KMS-11 (cell line): ENCODE results near the gene FTHL17.

Source experiments
- H2AFZ ChIP-seq: fragments of 200-600 bp; sonication (generic); 2 replicates; pipeline ENCODE4 v1.6.1; 2016; ENCODE audit warnings: antibody characterized with exemption, mixed run types, low read depth
- H3K27ac ChIP-seq: fragments of 200-600 bp; sonication (generic); 2 replicates; pipeline ENCODE4 v1.6.1; 2016; ENCODE audit warnings: mild to moderate bottlenecking, mixed run types
- H3K27me3 ChIP-seq: fragments of 200-600 bp; sonication (generic); 2 replicates; pipeline ENCODE4 v1.6.1; 2017; ENCODE audit warnings: mild to moderate bottlenecking, low read depth, mixed run types, moderate library complexity; ENCODE audit not compliant: insufficient read depth
- H3K36me3 ChIP-seq: fragments of 200-600 bp; sonication (generic); 2 replicates; pipeline ENCODE4 v1.6.1; 2017; ENCODE audit warnings: mild to moderate bottlenecking, mixed run types; ENCODE audit not compliant: insufficient read depth
- H3K4me1 ChIP-seq: fragments of 200-600 bp; sonication (generic); 2 replicates; pipeline ENCODE4 v1.6.1; 2016; ENCODE audit warnings: mild to moderate bottlenecking, low read depth, mixed run types; ENCODE audit not compliant: poor library complexity, severe bottlenecking
- H3K4me2 ChIP-seq: fragments of 200-600 bp; sonication (generic); 2 replicates; pipeline ENCODE4 v1.7.0; 2016; ENCODE audit warnings: mild to moderate bottlenecking, mixed run types
- H3K4me3 ChIP-seq: fragments of 200-600 bp; sonication (generic); IDR thresholded peaks from 2 replicates; pipeline ENCODE4 v1.6.1; 2017; ENCODE audit warnings: low read depth, low read length, mixed read lengths; ENCODE audit not compliant: insufficient read depth
- H3K79me2 ChIP-seq: fragments of 200-600 bp; sonication (generic); 2 replicates; pipeline ENCODE4 v1.6.1; 2016; ENCODE audit warnings: low read depth, mixed run types; ENCODE audit not compliant: insufficient read depth
- H3K9ac ChIP-seq: fragments of 200-600 bp; sonication (generic); 2 replicates; pipeline ENCODE4 v1.6.1; 2016; ENCODE audit warnings: mild to moderate bottlenecking, mixed run types
- H4K20me1 ChIP-seq: fragments of 200-600 bp; sonication (generic); 2 replicates; pipeline ENCODE4 v1.6.1; 2016; ENCODE audit warnings: mild to moderate bottlenecking, mixed run types; ENCODE audit not compliant: insufficient read depth
- CTCF ChIP-seq: fragments of 200-600 bp; sonication (generic); conservative IDR thresholded peaks from 2 replicates; pipeline ENCODE4 v1.6.1; 2017; ENCODE audit warnings: low read depth, mild to moderate bottlenecking, antibody characterized with exemption, low read length, moderate library complexity, mixed read lengths

The FTHL17 gene

GRCh38 chrX:31071725-31072124 lies at the start of gene FTHL17:
Gene FTHL17, minus strand, starts transcription at chrX:31072041. Its CDS starts 88 bp downstream, at chrX:31071953.
- Histone ChIP-seq H2AFZ (no peak within 1 kb of the TSS), H3K79me2 (no peaks in the 10 kb centered on the region), H3K36me3 (no peaks in the 10 kb centered on the region), H3K9ac (no peak within 1 kb of the TSS), H3K27ac (no peak within 1 kb of the TSS), H3K4me2 (no peak within 1 kb of the TSS), H3K4me3 (no peak within 1 kb of the TSS), H3K27me3 (no peaks in the 10 kb centered on the region), H4K20me1 (no peaks in the 10 kb centered on the region), H3K4me1 (peaks cover 30% of the 10 kb centered on the region)
- no peak for TF ChIP-seq CTCF

- TF ChIP-seq CTCF = no peak
- Histone ChIP-seq H3K79me2 (no peaks in the 10 kb centered on the region), H3K4me1 (no peaks in the 10 kb centered on the region), H3K9ac (no peak overlapping the region), H3K27me3 (no peaks in the 10 kb centered on the region), H3K27ac (no peak overlapping the region), H3K4me3 (no peak overlapping the region), H4K20me1 (no peaks in the 10 kb centered on the region), H3K36me3 (no peaks in the 10 kb centered on the region), H3K4me2 (no peak overlapping the region), H2AFZ (no peak overlapping the region)
Measured at GRCh38 chrX:31117266-31117665, 45.4 kb upstream of the FTHL17 start.

GRCh38 chrX:31115398-31115797 lies 43.6 kb upstream of the FTHL17 start:
- Histone ChIP-seq H3K27me3 (no peaks in the 10 kb centered on the region), H3K4me1 (no peaks in the 10 kb centered on the region), H3K4me2 (no peak overlapping the region), H3K36me3 (no peaks in the 10 kb centered on the region), H3K27ac (no peak overlapping the region), H2AFZ (no peak overlapping the region), H3K9ac (no peak overlapping the region), H3K4me3 (no peak overlapping the region), H3K79me2 (no peaks in the 10 kb centered on the region), H4K20me1 (no peaks in the 10 kb centered on the region)
- TF ChIP-seq CTCF = no peak

GRCh38 chrX:31114858-31115257 lies 43.0 kb upstream of the FTHL17 start:
- TF ChIP-seq CTCF = no peak
- no peaks in the 10 kb centered on the region for H3K27me3 ChIP-seq
- no peak overlapping the region for H3K4me3 ChIP-seq
- no peak overlapping the region for H2AFZ ChIP-seq
- no peaks in the 10 kb centered on the region for H3K4me1 ChIP-seq
- no peaks in the 10 kb centered on the region for H4K20me1 ChIP-seq
- H3K4me2 ChIP-seq = no peak overlapping the region
- no peaks in the 10 kb centered on the region for H3K79me2 ChIP-seq
- no peak overlapping the region for H3K27ac ChIP-seq
- no peaks in the 10 kb centered on the region for H3K36me3 ChIP-seq
- no peak overlapping the region for H3K9ac ChIP-seq
